ENCODE data around the gene ZFP36L2. TPM values are rescaled to one million over a fixed set of nuclear protein-coding genes. Genes with fewer than 3 reads are reported as not detected.

The ZFP36L2 gene
- total and polyA plus RNA-seq, 9 of the 15 experiments (the other 6 are each of a cell fraction or from before 2014, with no cell fraction given) = 4.1 to 60.6 (median 20.3) TPM

GRCh38 chr2:43190311-43191052 lies 35.9 kb downstream of the ZFP36L2 start:
- ChIA-PET POLR2A (interaction anchor here (0.9 to 2.0 kb wide), 3 partner anchors 10 to 13 kb away, joined by 4 to 6 read pairs (median 4); no protein-coding TSS in a partner anchor), CTCF (ENCODE audit: low intra/inter-chr PET ratio) (no interaction called here)
- intact Hi-C loops (cut with micrococcal nuclease) = loop anchor here (1.0 kb wide), 1 partner anchor 36 kb away; the partner anchor contains the start of gene ZFP36L2
- DNase-seq (ENCODE audit: extremely low read depth in 1 of 4, low spot score in 3 of 4) = peak; percentile 68 to 92 (median 80)
- peak; percentile 87 for FAIRE-seq
- Histone ChIP-seq H2AFZ (ENCODE audit: low read depth, low read length) (peak overlapping the region; percentile 62), H3K4me1 (replicated peaks in 1 of 2; ENCODE audit: control insufficient read depth in 2 of 2, insufficient read depth in 2 of 2, low read length in 2 of 2) (peaks cover 74 to 84% of the 10 kb centered on the region in 2 experiments), H3K9me3 (replicated peaks; ENCODE audit: control insufficient read depth, insufficient read depth, low read depth, low read length) (no peaks in the 10 kb centered on the region), H3K4me2 (ENCODE audit: insufficient read depth, low read length) (peak overlapping the region; percentile 58), H3K9me1 (ENCODE audit: control insufficient read depth, insufficient read depth, low read length) (no peaks in the 10 kb centered on the region), H3K27me3 (ENCODE audit: control insufficient read depth in 2 of 2, insufficient read depth in 2 of 2, low read length in 2 of 2) (no peaks in the 10 kb centered on the region), H3K4me3 (no peak overlapping the region), H4K20me1 (replicated peaks; ENCODE audit: control insufficient read depth, insufficient read depth, low read length) (no peaks in the 10 kb centered on the region), H3K79me2 (ENCODE audit: control insufficient read depth, insufficient read depth, low read length) (no peaks in the 10 kb centered on the region), H3K36me3 (ENCODE audit: control insufficient read depth, insufficient read depth, low read length) (no peaks in the 10 kb centered on the region), H3K9ac (ENCODE audit: insufficient read depth in 1 of 2, low read depth in 2 of 2, low read length in 2 of 2) (peak overlapping the region; percentile 67 to 82), H3K27ac (ENCODE audit: extremely low read depth, low read depth, low read length) (peak overlapping the region; percentile 77)
- WGBS (ENCODE audit: insufficient coverage, low coverage, missing lambda C conversion rate) = 7% methylated on average over 9 of the region's 10 CpGs
- in situ Hi-C loops (cut with MboI) = no loop called here
- ATAC-seq = peak; percentile 68
- BruUV-seq (replicated peaks) = no TSS peak
- peak; percentile 9; the same call in 1 of the 2 replicates for TF ChIP-seq TRIM25 (IDR thresholded peaks at IDR 0.05; ENCODE audit: borderline replicate concordance)
- no peak for TF ChIP-seq MAFF (IDR thresholded peaks at IDR 0.05; ENCODE audit: low read length)
- TF ChIP-seq JUN (IDR thresholded peaks at IDR 0.05; ENCODE audit: borderline replicate concordance, low read depth, low read length) = no peak
- no peak for TF ChIP-seq JUN (CRISPR knock-in tag; IDR thresholded peaks at IDR 0.05; ENCODE audit: borderline replicate concordance)
- TF ChIP-seq ZNF449 (CRISPR knock-in tag; IDR thresholded peaks at IDR 0.05) = no peak
- peak in 1 of 2 experiments; percentile 73; a peak in 2 of 4 replicates for TF ChIP-seq TRIM24 (IDR thresholded peaks at IDR 0.05)
- TF ChIP-seq RREB1 (CRISPR knock-in tag; IDR thresholded peaks at IDR 0.05) = peak; percentile 78; the same call in 1 of the 2 replicates
- TF ChIP-seq MECOM (CRISPR knock-in tag; IDR thresholded peaks at IDR 0.05) = peak; percentile 56; the same call in 1 of the 2 replicates
- TF ChIP-seq ZNF3 (CRISPR knock-in tag; IDR thresholded peaks at IDR 0.05) = no peak
- peak; percentile 48; the same call in 1 of the 2 replicates for TF ChIP-seq RB1 (IDR thresholded peaks at IDR 0.05; ENCODE audit: low read depth)
- TF ChIP-seq SRSF1 (IDR thresholded peaks at IDR 0.05; ENCODE audit: low read depth, low read length) = no peak
- TF ChIP-seq ZNF561 (CRISPR knock-in tag; conservative IDR thresholded peaks at IDR 0.05) = no peak

All from K562 (cell line).